LNCAP (cell line): ENCODE results near the gene RYR1.

Source experiments
- TF ChIP-seq, protein P1 (sequence below): fragments of 450-650 bp; IDR thresholded peaks from 2 replicates; pipeline ENCODE4 v1.5.1; 2017; ENCODE audit warnings: mild to moderate bottlenecking

The RYR1 gene

DNA sequence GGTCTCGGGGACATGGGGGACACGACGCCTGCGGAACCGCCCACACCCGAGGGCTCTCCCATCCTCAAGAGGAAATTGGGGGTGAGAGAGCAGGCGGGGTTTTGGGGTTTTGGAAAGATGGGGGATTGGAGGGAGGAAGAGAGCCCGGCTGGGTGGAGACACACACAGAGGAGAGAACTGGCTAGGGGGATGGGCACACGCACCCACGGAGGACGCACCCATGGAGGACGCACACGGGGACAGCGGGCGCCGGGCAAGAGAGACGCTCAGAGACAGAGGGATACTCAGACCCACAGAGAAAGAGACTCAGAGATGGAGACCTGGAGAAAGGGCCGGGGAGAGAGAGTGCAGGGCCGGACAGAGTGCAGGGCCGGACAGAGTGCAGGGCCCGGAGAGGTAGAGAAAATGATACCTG is 132.2 kb downstream of the RYR1 start:
- TF ChIP-seq, protein P1, sequence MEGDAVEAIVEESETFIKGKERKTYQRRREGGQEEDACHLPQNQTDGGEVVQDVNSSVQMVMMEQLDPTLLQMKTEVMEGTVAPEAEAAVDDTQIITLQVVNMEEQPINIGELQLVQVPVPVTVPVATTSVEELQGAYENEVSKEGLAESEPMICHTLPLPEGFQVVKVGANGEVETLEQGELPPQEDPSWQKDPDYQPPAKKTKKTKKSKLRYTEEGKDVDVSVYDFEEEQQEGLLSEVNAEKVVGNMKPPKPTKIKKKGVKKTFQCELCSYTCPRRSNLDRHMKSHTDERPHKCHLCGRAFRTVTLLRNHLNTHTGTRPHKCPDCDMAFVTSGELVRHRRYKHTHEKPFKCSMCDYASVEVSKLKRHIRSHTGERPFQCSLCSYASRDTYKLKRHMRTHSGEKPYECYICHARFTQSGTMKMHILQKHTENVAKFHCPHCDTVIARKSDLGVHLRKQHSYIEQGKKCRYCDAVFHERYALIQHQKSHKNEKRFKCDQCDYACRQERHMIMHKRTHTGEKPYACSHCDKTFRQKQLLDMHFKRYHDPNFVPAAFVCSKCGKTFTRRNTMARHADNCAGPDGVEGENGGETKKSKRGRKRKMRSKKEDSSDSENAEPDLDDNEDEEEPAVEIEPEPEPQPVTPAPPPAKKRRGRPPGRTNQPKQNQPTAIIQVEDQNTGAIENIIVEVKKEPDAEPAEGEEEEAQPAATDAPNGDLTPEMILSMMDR: no peak

DNA sequence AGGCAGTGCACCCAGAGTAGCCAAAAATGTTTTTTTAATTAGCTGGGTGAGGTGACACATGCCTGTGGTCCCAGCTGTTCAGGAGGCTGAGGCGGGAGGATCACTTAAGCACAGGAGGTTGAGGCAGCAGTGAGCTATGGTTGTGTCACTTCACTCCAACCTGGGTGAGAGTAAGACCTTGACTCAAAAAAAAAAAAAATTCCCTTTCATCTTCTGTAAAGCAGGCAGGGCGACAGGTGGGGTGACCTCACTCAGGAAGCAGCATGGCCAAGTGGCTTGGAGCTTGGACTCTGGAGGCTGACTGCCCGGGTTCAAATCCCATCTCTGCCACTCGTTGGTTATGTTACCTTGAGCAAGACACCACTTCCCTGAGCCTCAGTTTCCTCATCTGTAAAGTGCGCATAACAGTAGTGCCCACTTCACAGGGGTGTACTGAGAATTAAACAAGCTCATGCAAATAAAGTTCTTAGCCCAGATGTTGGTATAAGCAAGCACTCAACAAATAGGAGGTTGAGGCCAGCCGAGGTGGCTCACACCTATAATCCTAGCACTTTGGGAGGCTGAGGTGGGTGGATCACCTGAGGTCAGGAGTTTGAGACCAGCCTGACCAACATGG is 136.0 kb downstream of the RYR1 start:
- TF ChIP-seq, protein P1: no peak

GRCh38 chr19:38571682-38572081 is 138.2 kb downstream of the RYR1 start:
- TF ChIP-seq, protein P1: no peak

DNA sequence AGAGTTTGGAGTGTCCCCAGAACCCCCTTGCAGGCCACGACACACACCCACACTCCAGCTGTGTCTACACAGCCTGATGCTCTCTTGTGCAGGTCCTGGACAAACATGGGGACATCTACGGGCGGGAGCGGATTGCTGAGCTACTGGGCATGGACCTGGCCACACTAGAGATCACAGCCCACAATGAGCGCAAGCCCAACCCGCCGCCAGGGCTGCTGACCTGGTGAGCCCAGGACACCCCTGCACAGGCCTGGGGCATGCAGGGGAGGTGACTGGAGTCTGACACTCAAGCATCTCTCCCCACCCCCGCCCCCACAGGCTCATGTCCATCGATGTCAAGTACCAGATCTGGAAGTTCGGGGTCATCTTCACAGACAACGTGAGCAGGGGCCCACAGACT is 144.3 kb downstream of the RYR1 start:
- TF ChIP-seq, protein P1: no peak

DNA sequence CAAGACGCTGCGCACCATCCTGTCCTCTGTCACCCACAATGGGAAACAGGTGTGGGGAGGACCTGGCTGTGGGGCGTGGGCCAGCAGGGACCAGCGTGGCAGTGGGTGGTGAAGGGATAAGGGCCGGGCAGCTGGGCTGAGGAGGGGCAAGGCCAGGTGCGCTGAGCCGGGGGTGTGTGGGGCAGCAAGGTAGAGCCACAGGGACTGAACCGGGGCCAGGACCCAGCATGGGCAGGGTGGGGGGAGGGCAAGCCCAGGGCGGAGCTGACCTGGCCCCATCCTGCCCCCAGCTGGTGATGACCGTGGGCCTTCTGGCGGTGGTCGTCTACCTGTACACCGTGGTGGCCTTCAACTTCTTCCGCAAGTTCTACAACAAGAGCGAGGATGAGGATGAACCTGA is 146.6 kb downstream of the RYR1 start:
- TF ChIP-seq, protein P1: no peak

DNA sequence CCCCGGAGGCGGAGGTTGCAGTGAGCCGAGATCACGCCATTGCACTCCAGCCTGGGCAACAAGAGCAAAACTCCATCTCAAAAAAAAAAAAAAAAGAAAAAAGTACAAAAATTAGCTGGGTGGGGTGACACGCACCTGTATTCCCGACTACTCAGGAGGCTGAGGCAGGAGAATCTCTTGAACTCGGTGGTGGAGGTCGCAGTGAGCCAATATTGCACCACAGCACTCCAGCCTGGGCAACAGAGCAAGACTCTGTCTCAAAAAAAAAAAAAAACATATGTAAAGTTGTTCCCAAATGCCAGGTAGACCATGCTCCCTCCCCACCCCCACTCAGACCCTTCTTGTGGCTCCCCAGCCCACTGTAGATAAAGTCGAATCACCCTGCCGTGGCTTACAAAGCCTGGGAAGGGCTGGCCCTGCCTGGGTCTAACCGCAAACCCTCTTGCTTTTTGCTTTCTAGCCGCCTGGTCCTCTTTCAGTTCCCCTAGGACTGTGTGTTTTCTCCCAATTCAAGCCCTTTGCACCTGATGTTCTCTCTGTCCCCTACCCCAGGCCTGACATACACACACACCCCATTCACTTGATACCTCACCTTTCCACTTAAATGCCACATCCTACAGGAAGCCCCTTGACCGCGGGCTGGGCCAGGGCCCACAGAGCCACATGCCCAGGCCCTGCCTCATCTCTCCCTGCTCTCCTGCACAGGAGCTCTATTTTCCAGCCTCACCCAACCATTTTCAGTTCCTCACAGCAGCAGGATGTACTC is 149.9 kb downstream of the RYR1 start:
- TF ChIP-seq, protein P1: no peak

DNA sequence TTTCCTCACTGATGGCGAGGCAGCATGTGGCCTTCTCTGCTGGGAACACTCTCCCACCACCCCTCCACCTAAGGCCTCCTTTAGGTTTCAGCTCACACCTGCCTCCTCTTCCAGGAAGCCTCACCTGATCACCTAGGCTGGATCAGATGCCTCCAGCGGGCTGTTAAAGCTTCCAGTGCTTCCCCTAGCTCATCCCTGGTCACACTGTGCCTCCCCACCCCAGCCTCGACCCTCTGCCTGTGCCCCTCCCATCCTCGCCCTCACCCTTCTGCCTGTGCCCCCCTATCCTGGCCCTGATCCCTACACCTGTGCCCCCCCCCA is 150.5 kb downstream of the RYR1 start:
- TF ChIP-seq, protein P1: no peak
